ENCODE measurements around the gene CDKN1B. TPM values are rescaled to one million over a fixed set of nuclear protein-coding genes. Genes with fewer than 3 reads are reported as not detected.
A peak's percentile ranks its signal among the peaks of the same experiment; 100 is the strongest.

Gene CDKN1B
- total and polyA plus RNA-seq, 2 of the 4 experiments (the other 2 are of a cell fraction) = 13.9 to 17.4 TPM

DNA sequence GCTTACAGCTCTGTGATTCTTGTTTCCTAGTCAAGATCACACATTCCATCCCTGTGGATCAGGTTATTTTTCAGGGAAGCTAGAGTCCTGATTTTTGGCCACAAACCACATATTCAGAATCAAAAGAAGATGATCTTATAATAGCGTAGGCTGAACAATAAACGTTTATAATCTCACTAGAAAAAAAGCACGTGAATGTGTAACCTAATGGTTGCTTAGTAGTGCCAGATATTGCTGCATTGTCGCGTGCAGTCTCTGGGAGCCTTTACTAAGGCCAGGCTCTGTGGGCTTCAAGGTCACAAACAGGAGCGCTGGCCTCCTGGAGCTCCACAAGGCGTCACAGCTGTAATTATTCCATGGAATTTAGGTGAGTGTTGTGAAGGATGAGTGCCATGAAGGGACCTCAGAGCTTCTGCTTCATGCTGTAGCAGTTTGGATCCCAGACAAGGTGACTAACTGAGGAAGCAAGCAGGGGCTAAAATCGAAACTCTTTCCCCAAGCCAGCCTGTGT is 17.4 kb downstream of the CDKN1B start:
- Histone ChIP-seq H2BK20ac (ENCODE audit: low read depth, low read length) (peak overlapping the region; percentile 78), H2AFZ (replicated peaks; ENCODE audit: low read length, poor library complexity) (peak overlapping the region; percentile 82), H3K23ac (ENCODE audit: low read depth, low read length) (peak overlapping the region; percentile 84; the same call in 1 of the 2 replicates), H2BK120ac (ENCODE audit: low read depth, low read length) (peak overlapping the region; percentile 86), H4K20me1 (ENCODE audit: insufficient read depth, low read length) (0 out of 2 replicates have a peak, but pooled peaks cover 3% of the 10 kb centered on the region), H2AK9ac (replicated peaks; ENCODE audit: low read depth, low read length, poor library complexity) (peak overlapping the region; percentile 82), H3K18ac (ENCODE audit: low read depth, low read length) (peak overlapping the region; percentile 44), H3K79me1 (ENCODE audit: low read depth in 1 of 2, low read length in 2 of 2) (peaks cover 42 to 60% of the 10 kb centered on the region in 2 experiments; a peak in 3 of 4 replicates), H2AK5ac (ENCODE audit: low read depth, low read length) (peak overlapping the region; percentile 76), H3K27me3 (ENCODE audit: control insufficient read depth, insufficient read depth, low read length) (no peaks in the 10 kb centered on the region), H3K4ac (ENCODE audit: low read depth, low read length) (peak overlapping the region; percentile 90), H3K9ac (ENCODE audit: low read depth, low read length) (peak overlapping the region; percentile 47), H3K56ac (ENCODE audit: extremely low read depth, insufficient read depth, low read length) (peak overlapping the region; percentile 17), H4K91ac (ENCODE audit: insufficient read depth, low read depth, low read length) (peak overlapping the region; percentile 78), H3K4me1 (ENCODE audit: control insufficient read depth, insufficient read depth, low read length) (peaks cover 15% of the 10 kb centered on the region), H3K27ac (ENCODE audit: insufficient read depth, low read length) (peak overlapping the region; percentile 47; the same call in 1 of the 2 replicates), H3K14ac (replicated peaks; ENCODE audit: low read depth, low read length) (peak overlapping the region; percentile 56), H2BK5ac (ENCODE audit: low read depth, low read length, poor library complexity, severe bottlenecking) (peak overlapping the region; percentile 70), H3K9me1 (ENCODE audit: insufficient read depth, low read length) (peaks cover 7% of the 10 kb centered on the region; the same call in 1 of the 2 replicates), H3K4me2 (ENCODE audit: low read depth, low read length) (peak overlapping the region; percentile 62), H3K9me3 (ENCODE audit: control insufficient read depth, insufficient read depth, low read length) (no peaks in the 10 kb centered on the region), H2BK15ac (ENCODE audit: low read depth, low read length) (peak overlapping the region; percentile 88; the same call in 2 of the 3 replicates), H3K4me3 (ENCODE audit: insufficient read depth, low read depth, low read length) (peak overlapping the region; percentile 4; the same call in 1 of the 2 replicates), H4K8ac (ENCODE audit: low read depth in 2 of 2, low read length in 2 of 2) (peak overlapping the region; percentile 67 to 80; a peak in 3 of 4 replicates), H3K36me3 (ENCODE audit: control insufficient read depth, insufficient read depth, low read length) (no peaks in the 10 kb centered on the region), H4K5ac (ENCODE audit: low read depth, low read length) (peak overlapping the region; percentile 26)
- POLR2A ChIA-PET (ENCODE audit: unreplicated experiment) = no interaction called here
- dilution Hi-C loops (cut with HindIII; ENCODE audit: low sequenced_read_pairs, unreplicated experiment) = no loop called here
- DNase-seq = peak; percentile 75
- peak; percentile 4; the same call in 1 of the 2 replicates for ATAC-seq (ENCODE audit: low read depth)
- CTCF ChIA-PET = no interaction called here
- TF ChIP-seq SMC3 (IDR thresholded peaks at IDR 0.05; ENCODE audit: low read depth, low read length) (no peak), BHLHE40 (IDR thresholded peaks at IDR 0.05; ENCODE audit: low read depth, low read length) (peak; percentile 75), FOS (IDR thresholded peaks at IDR 0.05; ENCODE audit: low read depth, low read length) (no peak)
- intact Hi-C loops (cut with micrococcal nuclease) = no loop called here
- in situ Hi-C loops (cut with MboI; ENCODE audit: low sequenced_read_pairs) = no loop called here
- BruUV-seq (replicated peaks) = no TSS peak
- WGBS, 2 experiments (ENCODE audit: extremely low coverage in 2 of 2, insufficient read length in 1 of 2) = 80% methylated on average over 1 of the region's 8 CpGs; no CpG with 5 or more reads in 1 of the 2 experiments
